ENCODE measurements around the gene KRTAP5-7.
"Not testable (repeated sequence)": the region's sequence is repeated elsewhere in the genome, so short reads cannot be mapped to it uniquely, and the experiment has no call there.

The KRTAP5-7 gene, protein sequence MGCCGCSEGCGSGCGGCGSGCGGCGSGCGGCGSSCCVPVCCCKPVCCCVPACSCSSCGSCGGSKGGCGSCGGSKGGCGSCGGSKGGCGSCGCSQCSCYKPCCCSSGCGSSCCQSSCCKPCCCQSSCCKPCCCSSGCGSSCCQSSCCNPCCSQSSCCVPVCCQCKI

GRCh38 chr11:71526796-71527575 is at the start of gene KRTAP5-7:
TSS of gene KRTAP5-7 (plus strand) at chr11:71527267. CDS start at chr11:71527301, 34 bp downstream.
- not testable (repeated sequence) for DNase-seq (ENCODE audit: low read depth)

DNA sequence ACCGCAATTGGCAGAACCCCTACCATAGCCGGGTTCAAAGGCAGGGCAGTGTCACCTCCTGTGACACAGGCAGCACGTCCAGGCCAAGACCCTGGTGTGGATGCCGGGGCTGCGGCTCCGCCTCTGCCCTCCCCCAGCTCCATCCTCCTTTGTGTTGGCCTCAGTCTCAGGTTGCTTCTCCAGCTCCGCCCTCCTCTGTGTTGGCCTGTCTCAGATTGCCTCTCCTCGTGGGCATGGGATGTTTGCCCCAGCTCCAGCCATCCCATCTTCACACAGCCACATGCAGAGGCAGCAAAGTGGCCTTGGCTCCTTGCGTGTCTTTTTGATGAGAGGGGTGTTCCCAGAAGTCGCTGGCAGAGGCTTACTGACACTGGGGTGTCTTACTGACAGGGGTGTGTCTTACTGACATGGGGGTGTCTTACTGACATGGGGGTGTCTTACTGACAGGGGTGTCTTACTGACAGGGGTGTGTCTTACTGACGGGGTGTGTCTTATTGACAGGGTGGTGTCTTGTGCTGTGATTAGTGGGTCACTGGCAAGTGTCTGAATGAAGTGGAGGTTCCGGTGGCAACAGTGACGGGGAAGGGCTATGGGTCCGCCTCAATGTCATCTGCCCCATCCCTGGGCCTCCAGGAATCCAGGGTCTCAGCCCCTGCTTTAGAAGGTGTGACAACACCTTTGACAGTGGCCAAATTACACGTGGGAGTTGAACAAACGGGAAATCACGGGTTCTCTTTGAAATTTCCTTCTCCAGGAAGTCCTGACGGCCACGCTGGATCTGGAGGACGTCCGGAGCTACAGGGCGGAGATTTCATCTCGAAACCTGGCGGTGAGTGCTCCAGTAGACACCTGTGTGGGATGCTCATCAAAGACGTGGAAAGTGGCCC is 49.2 kb upstream of the KRTAP5-7 start:
- DNase-seq (ENCODE audit: low read depth): no peak

DNA sequence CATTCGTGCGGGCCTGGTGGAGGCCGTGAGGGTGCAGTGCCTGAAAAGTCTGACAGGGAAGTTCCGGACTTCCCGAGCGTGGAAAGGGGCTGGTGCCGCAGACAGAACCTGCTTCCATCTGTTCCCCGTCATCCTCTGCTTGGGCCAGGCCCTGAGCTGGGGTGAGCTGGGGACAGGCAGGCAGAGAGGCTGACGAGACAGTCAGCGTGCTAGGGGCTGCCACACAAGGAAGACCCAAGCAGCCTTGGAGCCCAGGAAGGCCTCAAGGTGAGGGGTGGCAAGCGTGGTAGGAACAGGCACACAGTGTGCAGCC is 48.6 kb upstream of the KRTAP5-7 start:
- no peak for DNase-seq (ENCODE audit: low read depth)

DNA sequence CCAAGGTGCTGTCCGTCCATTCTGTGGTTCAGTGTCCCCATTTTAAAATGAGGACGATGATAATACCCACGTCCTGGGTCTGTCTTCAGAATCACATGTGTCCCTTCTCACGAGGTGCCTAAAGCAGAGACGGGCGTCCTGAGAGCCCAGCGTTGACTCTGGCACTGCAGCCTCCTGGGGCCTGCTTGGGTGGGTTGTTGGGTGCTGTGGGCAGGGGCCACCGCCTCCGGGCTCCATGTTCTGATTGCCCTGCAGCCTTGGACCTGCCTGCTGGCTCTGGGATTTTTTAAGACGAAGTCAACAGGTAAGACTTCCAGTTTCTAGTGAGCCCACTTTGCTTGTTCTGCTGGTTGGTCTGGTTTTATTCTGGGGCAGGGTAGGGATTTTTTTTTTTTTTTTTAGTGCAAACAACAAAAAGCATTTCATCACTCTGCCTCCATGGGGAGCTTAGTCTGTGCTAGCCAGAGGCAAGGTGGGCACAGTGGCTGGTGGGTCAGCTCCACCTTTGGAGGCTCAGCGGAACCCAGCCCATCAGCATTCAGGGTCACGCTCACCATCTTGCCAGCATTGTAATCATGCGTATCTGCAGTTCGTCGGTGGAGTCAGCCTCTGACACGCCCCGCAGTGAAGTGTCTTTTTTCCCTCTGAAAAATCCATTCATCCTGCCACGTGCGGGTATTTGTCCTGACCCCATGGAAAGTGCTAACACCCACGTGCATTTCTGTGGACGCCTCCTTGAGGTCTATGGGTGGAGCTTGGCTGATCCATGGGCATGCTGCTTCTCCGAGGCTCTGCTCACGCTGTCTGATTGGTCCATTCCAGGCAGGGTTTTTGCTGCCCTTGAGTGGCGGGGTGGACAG is 45.7 kb upstream of the KRTAP5-7 start:
- no peak for DNase-seq (ENCODE audit: low read depth)

GRCh38 chr11:71482216-71482615 is 44.9 kb upstream of the KRTAP5-7 start:
- DNase-seq (ENCODE audit: low read depth): no peak

GRCh38 chr11:71482746-71483364 is 44.2 kb upstream of the KRTAP5-7 start:
- no peak for DNase-seq (ENCODE audit: low read depth)

GRCh38 chr11:71483692-71484091 is 43.4 kb upstream of the KRTAP5-7 start:
- DNase-seq (ENCODE audit: low read depth): no peak

- no peak for DNase-seq (ENCODE audit: low read depth)
These were observed 42.6 kb upstream of the KRTAP5-7 start for GRCh38 chr11:71484248-71485062.

- no peak for DNase-seq (ENCODE audit: low read depth)
These were observed 42.0 kb upstream of the KRTAP5-7 start for GRCh38 chr11:71485063-71485399.

- DNase-seq (ENCODE audit: low read depth): no peak
These were observed 41.6 kb upstream of the KRTAP5-7 start for GRCh38 chr11:71485466-71485865.

GRCh38 chr11:71486320-71486719 is 40.7 kb upstream of the KRTAP5-7 start:
- DNase-seq (ENCODE audit: low read depth): no peak

DNA sequence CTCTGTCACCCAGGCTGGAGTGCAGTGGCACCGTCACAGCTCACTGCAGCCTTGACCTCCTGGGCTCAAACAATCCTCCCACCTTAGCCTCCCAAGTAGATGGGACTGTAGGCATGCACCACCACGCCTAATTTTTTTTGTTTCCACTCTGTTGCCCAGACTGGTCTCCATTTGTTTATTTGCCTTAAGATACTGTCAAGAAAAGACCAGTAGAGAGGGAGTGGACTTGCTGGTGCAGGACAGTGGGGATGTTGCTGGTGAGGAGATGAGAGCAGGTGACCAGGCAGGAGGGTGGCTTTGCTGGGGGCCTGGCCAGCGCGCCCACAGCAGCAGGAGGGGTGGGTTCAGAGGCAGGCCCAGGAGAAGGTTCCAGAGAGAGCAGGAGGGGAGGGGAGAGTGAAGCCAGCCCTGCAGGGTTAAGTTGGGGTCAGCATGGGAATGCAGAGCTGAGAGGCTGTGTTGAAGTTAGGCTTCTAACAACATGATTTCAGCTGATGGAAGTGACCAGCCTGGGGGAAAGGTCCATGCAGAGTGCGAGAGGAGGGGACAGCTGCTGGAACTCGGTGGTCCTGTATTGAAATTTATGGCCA is 38.3 kb upstream of the KRTAP5-7 start:
- no peak for DNase-seq (ENCODE audit: low read depth)

DNA sequence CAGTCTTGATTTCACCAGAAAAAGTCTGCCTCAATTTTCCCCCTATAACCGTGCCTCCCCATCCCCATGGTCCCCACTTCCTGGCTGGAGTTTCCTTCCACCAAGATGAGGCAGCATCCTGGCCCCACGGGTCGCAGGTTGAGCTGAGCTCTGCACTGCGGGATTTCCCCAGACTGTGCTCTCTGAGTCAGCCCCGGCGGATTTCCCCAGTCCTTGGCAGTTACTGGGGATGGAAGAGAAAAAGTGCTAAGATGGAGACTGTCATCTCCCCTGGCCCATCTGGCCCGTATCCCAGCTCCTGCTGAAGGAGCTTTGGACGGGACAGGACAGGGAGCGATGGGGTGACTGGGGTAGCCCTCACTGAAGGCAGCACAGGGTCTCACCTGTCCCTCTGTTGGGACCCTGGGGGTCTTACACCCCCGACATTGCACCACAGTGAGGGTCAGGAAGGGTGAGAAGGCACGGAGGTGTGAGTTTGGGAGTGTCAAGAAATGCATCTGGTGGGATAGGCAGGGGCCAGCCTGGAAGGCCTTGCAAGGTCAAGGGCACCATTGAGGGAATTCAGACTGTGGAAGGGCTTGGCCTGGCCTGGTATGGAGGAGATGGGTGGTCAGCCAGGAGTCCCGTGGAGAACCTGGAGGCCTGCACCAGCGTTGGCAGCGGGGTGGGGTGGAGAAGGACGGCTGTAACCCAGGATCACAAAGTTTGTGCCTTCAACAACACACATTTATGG is 37.6 kb upstream of the KRTAP5-7 start:
- no peak for DNase-seq (ENCODE audit: low read depth)

GRCh38 chr11:71490044-71490730 is 36.9 kb upstream of the KRTAP5-7 start:
- DNase-seq (ENCODE audit: low read depth): no peak

GRCh38 chr11:71490731-71491390 is 36.2 kb upstream of the KRTAP5-7 start:
- DNase-seq (ENCODE audit: low read depth): no peak

GRCh38 chr11:71491531-71491930 is 35.5 kb upstream of the KRTAP5-7 start:
- no peak for DNase-seq (ENCODE audit: low read depth)

GRCh38 chr11:71491940-71492339 is 35.1 kb upstream of the KRTAP5-7 start:
- no peak for DNase-seq (ENCODE audit: low read depth)
